NCI-H1105 treated with DMSO at 0.1 percent for 48 hours (cell line): ENCODE results near the gene ADH1B.
"Not testable (repeated sequence)": the region's sequence is repeated elsewhere in the genome, so short reads cannot be mapped to it uniquely, and the experiment has no call there.

Source experiments
- DNase-seq: peaks from one replicate; lab custom pipeline; 2025; lab: John Stamatoyannopoulos, UW

ADH1B gene

GRCh38 chr4:99323756-99324155 lies 2.6 kb upstream of the ADH1B start:
- no peak for DNase-seq

DNA sequence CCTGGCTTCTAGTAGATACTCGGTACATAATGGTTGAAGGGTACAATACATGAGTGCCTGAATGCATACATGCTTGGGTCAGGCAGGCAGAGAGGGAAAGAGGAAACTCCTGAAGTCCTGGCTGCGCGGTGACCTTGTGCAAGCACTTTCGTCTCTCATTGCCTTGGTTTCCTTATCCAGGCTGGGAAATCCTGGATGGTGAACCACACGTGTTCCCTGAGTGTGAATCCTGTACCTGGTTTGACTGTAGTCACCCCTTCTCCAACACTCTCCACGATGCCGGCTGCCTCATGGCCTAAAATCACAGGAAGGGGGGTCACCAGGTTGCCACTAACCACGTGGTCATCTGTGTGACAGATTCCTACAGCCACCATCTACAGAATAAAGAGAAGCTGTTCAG lies 3.4 kb downstream of the ADH1B start:
- DNase-seq, result not testable (repeated sequence)

DNA sequence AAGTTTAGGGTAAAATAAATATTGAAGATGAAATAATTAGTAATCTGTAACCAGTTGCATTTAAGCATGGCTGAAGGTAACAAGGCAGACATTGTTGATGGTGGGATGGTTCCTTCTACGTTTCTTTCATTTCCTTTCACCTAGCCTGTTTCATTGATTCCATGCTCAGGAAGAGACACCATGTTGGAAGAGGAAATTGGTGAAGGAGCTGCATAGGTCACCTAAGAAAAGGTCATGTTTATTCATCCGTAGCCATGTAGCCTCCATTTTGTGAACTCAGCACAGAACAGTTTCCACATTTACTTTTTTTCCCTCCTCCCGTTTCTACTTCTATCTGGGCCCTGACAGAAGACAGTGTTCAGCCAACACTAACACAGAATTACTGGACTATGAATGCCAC lies 3.8 kb downstream of the ADH1B start:
- no peak for DNase-seq

GRCh38 chr4:99315839-99316238 lies 5.4 kb downstream of the ADH1B start:
- DNase-seq, result no peak

DNA sequence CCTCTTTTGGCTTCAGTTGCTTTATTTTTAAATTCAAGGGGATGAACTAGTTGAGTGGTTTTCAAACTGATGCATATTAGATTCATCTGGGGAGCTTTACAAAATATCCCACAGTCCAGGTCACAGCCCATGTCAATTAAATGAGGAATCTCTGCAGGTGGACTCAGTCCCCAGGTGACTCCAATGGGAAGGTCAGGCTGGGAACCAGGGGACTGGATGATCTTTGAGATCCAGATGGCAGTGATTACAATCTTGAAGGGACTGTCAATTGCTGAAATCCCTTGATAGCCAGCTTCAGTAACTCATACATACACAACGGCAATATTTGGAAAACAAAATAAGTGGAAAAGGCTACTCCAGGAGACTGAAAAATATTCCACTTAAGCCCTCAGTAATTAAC lies 7.0 kb downstream of the ADH1B start:
- no peak for DNase-seq

DNA sequence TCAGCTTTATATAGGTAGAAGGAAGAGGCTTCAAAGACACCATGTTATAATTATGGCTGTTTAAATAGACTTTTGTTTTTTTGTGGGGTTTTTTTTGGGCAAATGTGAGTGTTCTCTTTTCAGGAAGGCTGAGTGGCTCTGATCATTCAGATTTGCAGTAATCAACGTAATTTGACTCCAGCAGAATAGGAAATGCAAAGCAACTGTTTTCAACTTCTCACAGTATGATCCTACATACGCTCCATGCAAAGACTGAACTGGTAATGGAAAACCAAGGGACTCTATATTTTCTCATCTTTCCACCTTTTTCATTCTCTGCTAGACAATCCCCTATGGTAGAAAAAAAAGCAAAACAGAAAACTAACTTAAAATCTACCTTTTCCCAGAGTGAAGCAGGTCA lies 10.8 kb downstream of the ADH1B start:
- no peak for DNase-seq

- no peak for DNase-seq
Measured at GRCh38 chr4:99305638-99306400, 15.4 kb downstream of the ADH1B start.

DNA sequence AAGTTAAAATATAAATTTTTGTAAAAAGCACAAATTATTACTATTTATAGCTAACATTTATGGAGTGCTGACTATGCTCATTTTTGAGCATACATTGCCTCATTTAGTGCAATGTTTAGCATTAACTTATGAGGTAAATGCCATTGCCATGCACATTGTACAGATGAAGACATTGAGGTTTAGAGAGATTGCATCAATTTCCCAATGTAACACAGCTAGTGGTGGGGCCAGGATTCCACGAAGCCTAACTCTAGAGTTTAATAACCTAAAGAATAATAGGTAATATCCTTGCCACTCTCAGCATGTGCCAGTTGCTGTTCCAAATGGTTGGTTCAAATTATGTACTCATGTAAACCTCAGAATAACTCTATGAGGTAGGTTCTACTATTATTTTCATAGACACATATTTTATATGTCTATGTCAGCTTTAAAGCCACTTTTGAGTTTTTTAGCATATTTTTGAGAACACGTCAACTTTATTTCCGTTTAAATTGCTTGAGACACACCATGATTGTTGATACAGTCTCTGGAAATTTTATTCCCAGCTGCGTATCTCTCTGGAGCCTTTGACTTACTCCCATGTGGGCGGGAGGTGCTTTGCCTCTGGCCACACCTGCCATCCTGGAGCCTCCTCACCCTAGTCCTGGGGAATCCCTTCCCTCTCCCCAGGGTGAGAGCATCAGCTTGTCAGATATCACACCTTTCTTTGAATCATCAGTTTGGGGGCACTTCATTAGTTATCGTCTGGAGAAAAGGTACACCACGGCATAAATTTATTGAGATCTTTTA lies 19.6 kb downstream of the ADH1B start:
- DNase-seq, result no peak

DNA sequence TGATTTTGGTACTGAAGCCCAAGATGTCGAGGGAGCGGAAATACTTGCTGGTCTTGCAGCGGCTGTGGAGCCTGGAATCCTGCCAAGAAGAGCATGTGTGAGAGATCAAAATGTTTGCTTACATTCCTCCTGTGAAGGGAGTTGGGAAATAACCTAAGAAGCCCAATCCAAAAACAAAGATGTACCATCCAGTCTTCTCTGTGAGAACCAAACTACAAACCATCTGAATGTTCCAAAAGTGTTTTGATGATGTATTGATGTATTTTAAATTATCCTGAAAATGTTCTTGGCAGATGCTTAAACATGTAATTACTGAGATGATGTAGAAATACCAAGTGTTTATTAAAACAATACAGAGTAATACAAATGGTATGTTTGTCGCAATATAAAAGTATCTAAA lies 20.3 kb downstream of the ADH1B start:
- peak; percentile 41 for DNase-seq

DNA sequence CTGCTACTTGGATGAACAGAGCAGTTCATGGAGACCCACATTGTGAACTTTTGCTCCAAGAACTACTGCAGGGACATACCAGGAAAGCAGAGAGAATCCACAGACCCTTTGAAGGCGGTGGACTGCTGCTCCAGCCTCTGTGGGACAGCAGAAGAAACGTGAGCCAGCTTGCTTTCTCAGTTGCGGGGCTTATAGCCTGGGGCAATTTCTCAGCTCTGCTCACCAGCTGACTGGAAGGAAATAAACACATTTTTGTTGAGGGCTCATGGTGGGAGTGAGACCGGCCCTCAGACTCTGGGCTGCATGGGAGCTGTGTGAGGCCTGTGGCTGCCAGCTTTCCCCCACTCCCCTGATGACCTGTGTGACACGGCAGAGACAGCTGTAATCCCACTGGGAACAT lies 27.8 kb downstream of the ADH1B start:
- DNase-seq, result no peak

- no peak for DNase-seq
Measured at GRCh38 chr4:99290848-99291786, 30.1 kb downstream of the ADH1B start, which contains the start of gene ADH1A. Gene ADH1A, minus strand, starts transcription at chr4:99290985. Its CDS starts 71 bp downstream, at chr4:99290914.

DNA sequence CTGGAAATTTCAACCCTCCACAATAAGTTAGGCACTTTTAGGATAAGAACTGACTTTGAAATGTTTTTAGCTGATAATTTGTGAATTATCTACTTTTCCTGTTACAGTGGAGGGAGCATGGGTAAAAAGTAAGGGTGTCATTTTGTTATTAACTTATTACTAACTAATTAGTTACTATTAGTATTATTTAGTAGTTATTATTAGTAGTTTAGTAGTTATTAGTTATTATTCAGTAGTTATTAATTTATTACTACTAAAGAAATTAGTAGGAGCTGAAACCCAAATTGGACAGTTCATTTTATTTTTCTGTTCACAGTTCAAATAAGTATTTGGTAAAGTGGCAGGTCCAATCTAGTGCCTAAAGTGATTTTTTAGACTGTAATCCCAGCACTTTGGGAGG lies 35.8 kb downstream of the ADH1B start:
- no peak for DNase-seq

DNA sequence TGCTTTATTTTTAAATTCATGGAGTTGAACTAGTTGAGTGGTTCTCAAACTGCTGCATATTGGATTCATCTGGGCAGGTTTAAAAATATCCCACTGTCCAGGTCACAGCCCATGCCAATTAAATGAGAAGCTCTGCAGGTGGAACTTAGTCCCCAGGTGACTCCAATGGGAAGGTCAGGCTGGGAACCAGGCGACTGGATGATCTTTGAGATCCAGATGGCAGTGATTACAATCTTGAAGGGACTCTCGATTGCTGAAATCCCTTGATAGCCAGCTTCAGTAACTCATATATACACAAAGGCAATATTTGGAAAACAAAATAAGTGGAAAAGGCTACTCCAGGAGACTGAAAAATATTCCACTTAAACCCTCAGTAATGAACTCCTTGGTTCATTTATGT lies 38.5 kb downstream of the ADH1B start:
- no peak for DNase-seq

DNA sequence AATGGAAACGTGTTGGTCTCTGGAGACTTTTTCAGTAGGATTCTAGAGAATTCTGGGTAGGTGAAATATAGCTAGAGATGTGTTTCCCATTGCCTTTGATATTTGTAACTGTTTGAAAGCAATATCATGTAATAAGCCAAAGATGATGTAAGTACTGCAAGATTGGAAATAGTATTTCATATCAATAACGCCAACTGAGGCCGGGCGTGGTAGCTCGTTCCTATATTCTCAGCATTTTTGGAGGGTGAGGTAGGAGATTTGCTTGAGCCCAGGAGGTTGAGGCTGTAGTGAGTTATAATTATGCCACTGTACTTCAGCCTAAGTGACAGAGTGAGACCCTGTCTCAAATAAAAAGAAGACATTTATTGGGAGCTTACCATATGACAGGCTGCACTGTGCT lies 39.9 kb downstream of the ADH1B start:
- DNase-seq, result no peak

DNA sequence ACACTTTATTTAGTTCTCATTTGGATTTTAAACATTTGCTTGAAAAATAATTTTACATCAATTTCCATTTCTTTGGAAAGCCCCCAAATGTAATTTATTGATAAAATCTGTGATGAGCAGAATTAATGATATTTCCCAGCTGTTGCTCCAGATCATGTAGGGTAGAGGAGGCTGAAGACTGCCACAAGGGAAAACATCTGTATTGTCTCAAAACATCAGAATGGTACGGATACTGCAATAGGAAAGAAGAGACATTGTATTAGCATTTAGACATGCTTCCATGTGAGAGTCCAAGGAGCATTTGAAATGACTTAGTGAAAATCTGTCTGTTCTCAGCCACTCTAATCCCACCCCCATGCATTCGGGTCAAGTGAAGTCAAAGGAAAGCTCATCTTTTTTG lies 44.8 kb downstream of the ADH1B start:
- no peak for DNase-seq

GRCh38 chr4:99275885-99276284 lies 45.3 kb downstream of the ADH1B start:
- no peak for DNase-seq

GRCh38 chr4:99275050-99275449 lies 46.2 kb downstream of the ADH1B start:
- no peak for DNase-seq

- no peak for DNase-seq
Measured at GRCh38 chr4:99273704-99274103, 47.5 kb downstream of the ADH1B start.

- DNase-seq, result no peak
Measured at GRCh38 chr4:99264927-99265326, 56.3 kb downstream of the ADH1B start.
